ENCODE results near the gene IFI6.

- TF ChIP-seq ZBTB7A (IDR thresholded peaks at IDR 0.05; ENCODE audit: low read depth) (no peak), FOXM1 (IDR thresholded peaks at IDR 0.05; ENCODE audit: borderline replicate concordance, low read depth) (no peak), CEBPB (IDR thresholded peaks at IDR 0.05) (no peak), MAX (IDR thresholded peaks at IDR 0.05) (no peak), EP300 (IDR thresholded peaks at IDR 0.05; ENCODE audit: borderline replicate concordance) (no peak), TAF1 (IDR thresholded peaks at IDR 0.05; ENCODE audit: low read depth) (no peak), REST (IDR thresholded peaks at IDR 0.05; ENCODE audit: low read depth) (no peak), USF1 (IDR thresholded peaks at IDR 0.05) (no peak), TEAD4 (IDR thresholded peaks at IDR 0.05) (no peak), NFIC (IDR thresholded peaks at IDR 0.05) (no peak), EGR1 (IDR thresholded peaks at IDR 0.05) (no peak)
Observed at GRCh38 chr1:27672750-27673112, 739 bp upstream of the IFI6 start.
